Non-pigmented ciliary epithelial cell (primary cell): ENCODE results near the gene MRPL20.
"Not testable (repeated sequence)": the region's sequence is repeated elsewhere in the genome, so short reads cannot be mapped to it uniquely, and the experiment has no call there.

Source experiments
- DNase-seq: peaks from one replicate; pipeline ENCODE4 v3.0.0-alpha.2; 2010; ENCODE audit warnings: low read depth

MRPL20 gene

GRCh38 chr1:1406821-1407635 lies at the start of gene MRPL20:
MRPL20 (minus strand) TSS chr1:1407293; CDS start chr1:1407217, 76 bp downstream.
- DNase-seq = no peak

GRCh38 chr1:1456683-1457255 lies 49.7 kb upstream of the MRPL20 start:
- not testable (repeated sequence) for DNase-seq

- not testable (repeated sequence) for DNase-seq
Observed at GRCh38 chr1:1455934-1456333, 48.8 kb upstream of the MRPL20 start.

GRCh38 chr1:1455366-1455884 lies 48.3 kb upstream of the MRPL20 start:
- no peak for DNase-seq

- not testable (repeated sequence) for DNase-seq
Observed at GRCh38 chr1:1454286-1455056, 47.4 kb upstream of the MRPL20 start.

GRCh38 chr1:1452882-1453281 lies 45.8 kb upstream of the MRPL20 start:
- no peak for DNase-seq

- not testable (repeated sequence) for DNase-seq
Observed at GRCh38 chr1:1452365-1452739, 45.3 kb upstream of the MRPL20 start.

GRCh38 chr1:1451696-1452364 lies 44.7 kb upstream of the MRPL20 start:
- no peak for DNase-seq

GRCh38 chr1:1450616-1451015 lies 43.5 kb upstream of the MRPL20 start:
- DNase-seq = not testable (repeated sequence)

- DNase-seq = no peak
Observed at GRCh38 chr1:1449099-1449739, 42.1 kb upstream of the MRPL20 start, which contains the start of gene ATAD3C. ATAD3C (plus strand) TSS chr1:1449689; CDS start chr1:1450684, 995 bp downstream.

- DNase-seq = not testable (repeated sequence)
Observed at GRCh38 chr1:1446631-1447030, 39.5 kb upstream of the MRPL20 start.

- no peak for DNase-seq
Observed at GRCh38 chr1:1442069-1442770, 35.1 kb upstream of the MRPL20 start.

GRCh38 chr1:1441002-1441888 lies 34.2 kb upstream of the MRPL20 start:
- no peak for DNase-seq

- no peak for DNase-seq
Observed at GRCh38 chr1:1440262-1441001, 33.3 kb upstream of the MRPL20 start.

GRCh38 chr1:1439546-1440261 lies 32.6 kb upstream of the MRPL20 start:
- no peak for DNase-seq

GRCh38 chr1:1438531-1439381 lies 31.7 kb upstream of the MRPL20 start:
- DNase-seq = no peak

- no peak for DNase-seq
Observed at GRCh38 chr1:1437904-1438376, 30.8 kb upstream of the MRPL20 start.
